Gastroesophageal sphincter (tissue), 4 donors: Measurements from ENCODE around the gene CCDC33. TPM values are rescaled to one million over a fixed set of nuclear protein-coding genes. Genes with fewer than 3 reads are reported as not detected.

Experiments used
- ATAC-seq: fragments of 150-250 bp; one replicate; pipeline ENCODE4 v1.9.1; 2016; ENCODE audit warnings: mild to moderate bottlenecking, moderate library complexity
- H3K27ac ChIP-seq, 4 donors: fragments of 200-600 bp; sonication (generic) in 3 of 4; 1 replicate in 3 of 4; 2 replicates in 1 of 4; pipeline ENCODE4 v1.5.1; 2016 to 2019
- H3K27me3 ChIP-seq: fragments of 200-600 bp; sonication (generic); one replicate; pipeline ENCODE4 v1.5.1; 2019
- H3K36me3 ChIP-seq, 2 donors: fragments of 200-600 bp; sonication (generic); one replicate each; pipeline ENCODE4 v1.5.1; 2019; ENCODE audit warnings: control low read depth in 1 of 2
- H3K4me1 ChIP-seq, 3 donors: fragments of 200-600 bp; sonication (generic); 1 replicate in 2 of 3; 2 replicates in 1 of 3; pipeline ENCODE4 v1.5.1; 2016 to 2019; ENCODE audit warnings: control low read depth in 2 of 3
- H3K4me3 ChIP-seq, 2 donors: fragments of 200-600 bp; sonication (generic); one replicate each; pipeline ENCODE4 v1.5.1; 2019; ENCODE audit warnings: mild to moderate bottlenecking in 1 of 2, moderate library complexity in 1 of 2
- H3K9me3 ChIP-seq, 3 donors: fragments of 200-600 bp; sonication (generic); one replicate each; pipeline ENCODE4 v1.5.1; 2017 to 2019; ENCODE audit warnings: control low read depth in 2 of 3
- EP300 ChIP-seq: sonication (generic); formaldehyde crosslinking; IDR thresholded peaks from one replicate; pipeline ENCODE4 v1.6.1; 2017; ENCODE audit warnings: antibody characterized with exemption, mild to moderate bottlenecking
- POLR2A ChIP-seq, 2 donors: fragments of 450-650 bp; IDR thresholded peaks; one replicate each; pipeline ENCODE4 v1.6.1; 2017; ENCODE audit warnings: antibody characterized with exemption in 2 of 2, mild to moderate bottlenecking in 2 of 2, moderate library complexity in 1 of 2
- POLR2AphosphoS5 ChIP-seq: sonication (generic); formaldehyde crosslinking; IDR thresholded peaks from one replicate; pipeline ENCODE4 v1.6.1; 2017; ENCODE audit warnings: antibody characterized with exemption
- WGBS, 2 donors: methylation state at CpG; one replicate each; pipeline ENCODE4 v1.1.5; 2018; ENCODE audit warnings: low coverage in 1 of 2; 5-methylcytosine and 5-hydroxymethylcytosine counted together
- total RNA-seq, 4 donors: library from RNA; depleted of rRNA; stranded (reverse); fragments of >200 nt; gene quantifications; one replicate each; pipeline ENCODE4 v1.1.0, GENCODE V29; 2016
- TF ChIP-seq, protein P1 (sequence below), 4 experiments: fragments of 200-600 bp in 2 of 4; fragments of 450-650 bp in 2 of 4; sonication (generic) in 1 of 4; IDR thresholded peaks; one replicate each; pipeline ENCODE4 v1.5.1; 2017 to 2019; ENCODE audit warnings: antibody characterized with exemption in 4 of 4, mild to moderate bottlenecking in 2 of 4, moderate library complexity in 2 of 4

Gene CCDC33
- total RNA-seq, 4 donors from 2014 or later = not detected

DNA sequence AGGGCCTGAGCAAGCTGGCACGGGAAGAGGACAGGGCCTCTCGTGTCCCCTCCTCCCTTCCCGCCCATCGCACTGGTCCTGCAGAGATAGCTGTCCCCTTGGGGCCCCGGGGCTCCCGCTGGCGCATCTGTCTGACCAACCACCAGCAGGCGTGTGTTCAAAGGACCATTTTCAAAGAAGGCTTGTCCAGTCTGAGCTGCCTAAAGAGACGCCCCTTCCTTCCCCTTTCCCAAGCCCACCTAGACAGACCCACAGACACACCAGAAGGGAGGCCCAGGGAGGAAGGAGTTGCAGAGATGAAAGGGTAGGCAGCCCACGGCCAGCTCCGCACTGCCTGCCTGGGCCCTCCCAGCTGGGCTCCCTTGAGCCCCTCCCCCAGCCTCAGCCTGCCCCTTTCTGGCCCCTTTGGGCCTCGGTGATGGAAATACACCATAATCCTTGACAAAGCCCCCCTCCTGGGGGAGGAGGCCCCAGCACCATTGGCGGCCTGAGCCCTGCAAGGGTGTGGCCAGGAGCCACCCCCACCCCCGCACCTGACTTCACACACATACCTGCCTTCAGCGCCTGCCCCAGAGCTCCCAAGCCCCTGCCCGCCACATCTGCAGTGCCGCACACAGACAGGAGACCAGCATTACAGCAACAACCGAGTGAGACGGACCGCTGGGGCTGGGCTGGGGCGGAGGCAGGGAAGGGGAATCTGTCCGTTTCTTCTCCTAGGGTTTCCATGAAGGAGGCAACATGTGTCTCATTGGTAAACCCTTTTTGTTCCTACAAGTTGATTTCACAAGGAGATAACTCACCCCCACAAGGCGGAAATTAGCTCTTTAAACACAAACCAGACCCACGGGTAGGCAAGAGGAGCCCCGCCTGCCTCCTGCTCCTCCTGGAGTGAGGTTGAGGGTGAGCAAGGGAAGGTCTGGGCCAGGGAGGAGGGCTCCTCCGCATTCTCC is 33.4 kb upstream of the CCDC33 start, which contains the start of gene STRA6:
Gene STRA6, minus strand, starts transcription at position 336 of the 950 bp plus-strand sequence. CDS start 520 bp downstream, outside the sequence.
- H3K4me1 ChIP-seq = peaks cover 0 to 52% (median 10%) of the 10 kb centered on the region in 3 donors
- no peak within 1 kb of the TSS for H3K4me3 ChIP-seq
- ATAC-seq = no peak
- H3K36me3 ChIP-seq = no peaks in the 10 kb centered on the region
- TF ChIP-seq POLR2A (IDR thresholded peaks at IDR 0.05) = no peak
- no peak for TF ChIP-seq EP300
- TF ChIP-seq POLR2AphosphoS5 = no peak
- TF ChIP-seq, protein P1, sequence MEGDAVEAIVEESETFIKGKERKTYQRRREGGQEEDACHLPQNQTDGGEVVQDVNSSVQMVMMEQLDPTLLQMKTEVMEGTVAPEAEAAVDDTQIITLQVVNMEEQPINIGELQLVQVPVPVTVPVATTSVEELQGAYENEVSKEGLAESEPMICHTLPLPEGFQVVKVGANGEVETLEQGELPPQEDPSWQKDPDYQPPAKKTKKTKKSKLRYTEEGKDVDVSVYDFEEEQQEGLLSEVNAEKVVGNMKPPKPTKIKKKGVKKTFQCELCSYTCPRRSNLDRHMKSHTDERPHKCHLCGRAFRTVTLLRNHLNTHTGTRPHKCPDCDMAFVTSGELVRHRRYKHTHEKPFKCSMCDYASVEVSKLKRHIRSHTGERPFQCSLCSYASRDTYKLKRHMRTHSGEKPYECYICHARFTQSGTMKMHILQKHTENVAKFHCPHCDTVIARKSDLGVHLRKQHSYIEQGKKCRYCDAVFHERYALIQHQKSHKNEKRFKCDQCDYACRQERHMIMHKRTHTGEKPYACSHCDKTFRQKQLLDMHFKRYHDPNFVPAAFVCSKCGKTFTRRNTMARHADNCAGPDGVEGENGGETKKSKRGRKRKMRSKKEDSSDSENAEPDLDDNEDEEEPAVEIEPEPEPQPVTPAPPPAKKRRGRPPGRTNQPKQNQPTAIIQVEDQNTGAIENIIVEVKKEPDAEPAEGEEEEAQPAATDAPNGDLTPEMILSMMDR (IDR thresholded peaks at IDR 0.05) = no peak
- WGBS, 2 donors = 34 to 45% methylated on average over 4 to 10 of the region's 26 CpGs
- H3K27ac ChIP-seq = peak within 1 kb of the TSS in 1 of 4 donors; percentile 7
- peaks cover 19% of the 10 kb centered on the region for H3K27me3 ChIP-seq
- no peaks in the 10 kb centered on the region for H3K9me3 ChIP-seq

DNA sequence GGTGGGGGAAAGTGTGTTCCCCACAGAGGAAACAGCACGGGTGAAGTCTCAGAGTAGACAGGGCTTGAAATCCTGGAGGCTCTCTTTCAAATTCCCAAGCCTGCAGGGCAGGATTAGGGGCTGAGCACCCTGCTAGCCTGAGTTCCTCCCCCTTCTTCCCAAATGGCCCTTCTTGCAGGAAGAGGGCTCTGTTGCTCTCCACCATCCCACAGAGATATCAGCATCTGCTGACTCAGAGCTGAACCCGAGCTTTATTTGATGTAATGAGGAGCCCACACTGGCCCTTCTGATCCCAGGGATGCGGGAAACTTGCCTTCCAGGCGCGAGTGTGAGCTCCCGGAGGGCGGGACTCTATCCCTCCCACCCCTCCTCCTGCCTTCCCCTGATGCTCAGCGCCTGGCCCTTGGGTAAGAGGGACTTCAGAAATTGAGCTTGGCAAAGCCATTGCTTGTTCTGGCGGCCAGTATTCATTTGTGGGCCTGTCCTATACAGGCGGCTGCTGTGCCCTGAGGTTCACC is 32.2 kb upstream of the CCDC33 start:
- Histone ChIP-seq H3K9me3 (no peaks in the 10 kb centered on the region), H3K27ac (no peak overlapping the region), H3K4me3 (no peak overlapping the region), H3K27me3 (peaks cover 19% of the 10 kb centered on the region), H3K36me3 (no peaks in the 10 kb centered on the region), H3K4me1 (peaks cover 0 to 52% (median 10%) of the 10 kb centered on the region in 3 donors)
- no peak for TF ChIP-seq POLR2AphosphoS5
- no peak for TF ChIP-seq POLR2A (IDR thresholded peaks at IDR 0.05)
- TF ChIP-seq, protein P1 (IDR thresholded peaks at IDR 0.05) = no peak
- TF ChIP-seq EP300 = no peak
- peak; percentile 41 for ATAC-seq
- WGBS, 2 donors = 71 to 82% methylated on average over 1 of the region's 10 CpGs

DNA sequence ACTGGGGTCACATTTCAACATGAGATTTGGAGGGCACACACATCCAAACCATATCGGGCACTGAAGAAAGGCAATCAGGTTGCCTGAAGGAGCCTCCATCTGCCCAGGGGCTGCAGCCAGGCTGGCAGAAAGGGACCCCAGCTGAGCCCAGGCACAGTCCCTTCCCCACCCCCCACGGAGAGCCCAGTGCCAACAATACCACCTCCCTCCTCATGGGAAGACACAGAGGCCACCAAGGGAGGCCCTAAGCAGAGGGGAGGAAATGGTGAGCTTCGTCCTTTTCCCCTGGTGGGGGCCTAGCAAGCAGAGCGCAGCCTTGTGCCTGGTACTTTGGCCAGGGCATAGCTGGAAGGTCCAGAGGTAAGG is 30.6 kb upstream of the CCDC33 start:
- peaks cover 0 to 51% (median 8%) of the 10 kb centered on the region in 3 donors for H3K4me1 ChIP-seq
- TF ChIP-seq, protein P1 (IDR thresholded peaks at IDR 0.05) = no peak
- TF ChIP-seq EP300 (no peak), POLR2AphosphoS5 (no peak), POLR2A (IDR thresholded peaks at IDR 0.05) (no peak)
- no peak overlapping the region for H3K4me3 ChIP-seq
- H3K36me3 ChIP-seq = no peaks in the 10 kb centered on the region
- H3K27me3 ChIP-seq = peaks cover 19% of the 10 kb centered on the region
- no peak for ATAC-seq
- no peak overlapping the region for H3K27ac ChIP-seq
- no peaks in the 10 kb centered on the region for H3K9me3 ChIP-seq
- 80% methylated on average over 1 of the region's 4 CpGs; no CpG with 5 or more reads in 1 of the 2 donors for WGBS, 2 donors

DNA sequence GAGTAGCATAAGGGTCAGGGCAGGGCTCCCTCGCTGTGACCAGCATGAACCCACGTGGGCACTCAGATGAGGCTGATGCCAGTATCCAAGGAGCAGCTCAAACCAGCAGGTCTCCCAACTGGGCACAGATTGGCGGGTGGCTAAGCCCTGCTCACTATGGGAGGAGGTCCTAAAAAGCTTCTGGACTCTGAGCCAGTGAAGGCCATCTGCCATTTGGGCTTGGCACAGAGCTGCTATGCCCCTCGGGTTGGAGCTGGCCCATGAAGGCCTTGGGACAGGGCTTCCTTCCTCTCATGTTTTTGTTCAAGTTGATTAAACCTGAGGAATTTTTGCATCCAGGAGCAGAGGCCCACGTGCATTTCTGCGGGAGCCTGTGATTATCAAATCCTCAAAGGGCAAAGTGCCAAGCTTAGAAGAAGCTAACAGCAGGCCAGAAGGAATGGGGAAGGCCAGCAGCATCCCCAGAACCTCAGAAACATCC is 29.3 kb upstream of the CCDC33 start:
- TF ChIP-seq, protein P1 (IDR thresholded peaks at IDR 0.05) = no peak
- no peak for TF ChIP-seq POLR2AphosphoS5
- TF ChIP-seq POLR2A (IDR thresholded peaks at IDR 0.05) = no peak
- TF ChIP-seq EP300 = no peak
- 68 to 80% methylated on average over 2 to 3 of the region's 6 CpGs for WGBS, 2 donors
- Histone ChIP-seq H3K4me1 (peaks cover 0 to 38% (median 0%) of the 10 kb centered on the region in 3 donors), H3K27me3 (peaks cover 9% of the 10 kb centered on the region), H3K9me3 (no peaks in the 10 kb centered on the region), H3K27ac (no peak overlapping the region), H3K4me3 (no peak overlapping the region), H3K36me3 (no peaks in the 10 kb centered on the region)
- no peak for ATAC-seq
